Activated CD8-positive, alpha-beta memory T cell treated with anti-CD3 and anti-CD28 coated beads, Interleukin-2, amount 50 U/mL, for 24 hours (primary cell): ENCODE data around the gene MVB12B.
"Not testable (repeated sequence)": the region's sequence is repeated elsewhere in the genome, so short reads cannot be mapped to it uniquely, and the experiment has no call there.

Source experiments
- DNase-seq: peaks from one replicate; pipeline ENCODE4 v3.0.0-alpha.2; 2020; ENCODE audit errors: extremely low read depth

MVB12B gene

GRCh38 chr9:126472198-126472947 is 145.7 kb downstream of the MVB12B start:
- no peak for DNase-seq

DNA sequence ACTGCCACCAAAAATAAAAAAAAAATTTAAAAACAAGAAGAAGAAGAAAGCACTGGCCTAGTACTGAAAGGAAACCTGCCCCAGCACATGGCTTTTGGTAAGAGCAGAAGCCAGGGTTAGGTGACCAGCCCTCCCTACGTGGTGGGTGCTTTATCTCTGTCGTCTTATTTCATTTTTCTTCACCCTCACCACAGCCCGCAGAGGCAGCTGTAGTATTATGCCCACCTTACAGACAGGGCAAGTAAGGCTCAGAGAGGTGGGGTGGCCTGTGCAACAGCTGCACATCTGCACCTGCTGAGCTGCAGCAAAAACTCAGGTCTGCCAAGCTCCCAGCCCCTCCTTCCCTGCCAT is 146.3 kb downstream of the MVB12B start:
- DNase-seq = no peak

DNA sequence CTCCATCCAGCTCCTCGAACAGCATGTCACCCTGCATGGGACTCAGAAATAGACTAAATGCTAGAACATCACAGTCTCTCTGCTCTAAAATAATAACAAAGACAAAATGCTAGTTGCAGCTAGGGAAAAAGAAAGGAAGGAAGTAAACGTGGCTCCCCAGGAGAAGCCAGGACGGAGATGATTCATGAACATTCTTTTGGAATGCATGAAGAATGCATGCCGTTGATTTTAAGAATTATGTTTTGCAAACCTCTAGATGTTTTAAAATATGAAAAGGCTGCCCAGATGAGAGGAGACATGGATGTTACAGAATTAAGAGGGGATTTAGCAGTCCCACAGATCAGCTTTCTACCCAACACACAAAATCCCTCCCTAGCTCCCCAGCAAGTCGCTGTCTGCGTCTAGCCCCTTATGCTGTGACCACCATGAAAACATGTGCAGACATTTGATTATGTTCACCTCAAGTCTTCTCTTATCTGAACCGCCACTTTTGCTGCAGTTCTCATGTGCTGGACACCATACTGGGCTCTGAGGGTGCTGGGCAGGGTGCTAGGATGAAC is 147.7 kb downstream of the MVB12B start:
- no peak for DNase-seq

GRCh38 chr9:126474786-126475485 is 148.3 kb downstream of the MVB12B start:
- no peak for DNase-seq

GRCh38 chr9:126475933-126476555 is 149.4 kb downstream of the MVB12B start:
- no peak for DNase-seq

- not testable (repeated sequence) for DNase-seq
Observed at GRCh38 chr9:126477432-126477831, 150.8 kb downstream of the MVB12B start.

DNA sequence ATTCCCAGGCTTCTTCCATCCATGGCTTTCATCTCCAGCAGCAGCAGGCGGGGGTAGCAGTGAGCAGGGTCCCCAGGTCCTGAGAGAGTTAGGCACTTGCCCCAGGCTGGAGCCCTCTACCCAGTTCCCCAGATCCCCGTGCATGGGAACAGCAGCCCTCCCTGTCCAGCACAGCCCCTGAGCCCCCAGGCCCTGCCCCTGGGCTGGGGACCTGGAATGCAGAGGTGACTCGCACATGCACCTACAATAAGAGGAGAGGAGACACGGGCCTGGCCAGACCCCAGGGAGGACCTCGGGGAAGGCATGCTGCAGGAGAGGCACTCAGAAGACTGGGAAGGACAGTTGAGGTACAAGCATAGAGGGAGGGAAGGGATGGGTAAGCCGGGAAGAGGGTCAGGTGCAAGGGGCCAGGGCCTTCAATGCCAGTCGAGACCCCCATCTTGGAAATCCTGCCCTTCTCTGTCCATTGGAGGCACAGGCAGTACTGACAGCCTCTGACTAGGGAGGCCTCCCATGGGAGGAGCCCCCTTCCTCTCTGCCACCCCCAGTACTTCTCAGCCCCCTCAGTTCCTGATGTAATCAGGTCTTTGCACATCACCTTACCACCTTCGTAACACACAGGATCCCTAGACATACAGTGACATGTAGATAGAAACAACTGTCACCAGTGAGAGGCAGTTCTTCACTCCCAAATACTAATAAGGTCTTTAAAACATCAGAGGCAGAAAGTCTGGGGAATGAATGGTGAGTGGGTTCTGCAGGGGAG is 151.8 kb downstream of the MVB12B start:
- no peak for DNase-seq

- DNase-seq = no peak
Observed at GRCh38 chr9:126479515-126479914, 152.9 kb downstream of the MVB12B start.

DNA sequence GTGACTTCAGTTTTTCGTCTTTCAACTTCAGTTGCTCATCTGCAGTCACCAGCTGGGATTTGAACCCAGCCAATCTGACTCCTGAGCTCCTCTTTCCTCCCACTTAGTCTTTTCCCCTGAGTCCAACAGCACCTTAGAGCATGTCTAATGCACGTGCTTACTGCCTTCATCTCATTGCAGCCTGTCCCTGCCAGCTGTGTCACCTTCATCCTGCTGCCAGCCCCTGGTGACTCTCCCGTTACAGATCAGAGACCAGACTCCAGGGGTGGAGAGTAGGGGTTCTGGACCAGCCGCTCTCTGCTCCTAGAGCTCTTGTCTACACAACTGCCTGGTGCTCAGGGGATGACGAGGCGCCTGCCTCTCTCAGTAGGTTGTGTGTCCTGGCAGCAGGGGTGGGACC is 154.2 kb downstream of the MVB12B start:
- DNase-seq = no peak

GRCh38 chr9:126481862-126482261 is 155.2 kb downstream of the MVB12B start:
- no peak for DNase-seq

DNA sequence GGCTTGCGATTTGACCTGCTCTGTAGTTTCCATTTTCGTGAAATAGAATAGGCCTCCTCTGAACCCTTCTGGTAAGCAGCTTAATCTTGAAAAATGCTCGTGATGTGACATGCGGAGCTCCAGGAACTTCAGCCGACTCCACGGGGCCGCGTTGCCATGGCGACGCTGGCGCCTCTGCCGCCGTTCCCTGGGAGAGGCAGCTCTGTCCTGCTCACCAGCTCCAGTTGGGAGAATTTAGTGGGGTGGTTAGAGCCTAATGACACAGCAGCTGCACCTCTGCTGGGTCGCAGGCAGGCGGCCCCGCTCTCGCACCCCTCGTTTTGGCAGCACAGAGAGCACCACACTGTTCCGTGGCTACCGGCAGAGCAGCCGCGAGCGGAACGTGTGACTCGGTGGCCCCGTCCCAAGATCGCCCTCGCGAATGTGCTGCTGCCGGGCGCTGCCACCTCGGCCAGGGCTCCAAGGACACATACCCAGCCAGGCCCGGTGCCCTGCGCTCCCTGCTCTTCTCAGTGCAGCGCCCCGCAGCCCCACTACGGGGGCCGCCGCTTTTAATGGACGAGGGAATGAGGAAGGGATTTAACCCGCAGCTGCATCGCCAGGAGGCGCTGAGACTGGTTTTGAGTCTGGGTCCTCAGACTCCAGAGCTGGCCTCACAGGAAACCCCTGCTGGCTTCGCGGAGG is 155.9 kb downstream of the MVB12B start:
- DNase-seq = no peak

DNA sequence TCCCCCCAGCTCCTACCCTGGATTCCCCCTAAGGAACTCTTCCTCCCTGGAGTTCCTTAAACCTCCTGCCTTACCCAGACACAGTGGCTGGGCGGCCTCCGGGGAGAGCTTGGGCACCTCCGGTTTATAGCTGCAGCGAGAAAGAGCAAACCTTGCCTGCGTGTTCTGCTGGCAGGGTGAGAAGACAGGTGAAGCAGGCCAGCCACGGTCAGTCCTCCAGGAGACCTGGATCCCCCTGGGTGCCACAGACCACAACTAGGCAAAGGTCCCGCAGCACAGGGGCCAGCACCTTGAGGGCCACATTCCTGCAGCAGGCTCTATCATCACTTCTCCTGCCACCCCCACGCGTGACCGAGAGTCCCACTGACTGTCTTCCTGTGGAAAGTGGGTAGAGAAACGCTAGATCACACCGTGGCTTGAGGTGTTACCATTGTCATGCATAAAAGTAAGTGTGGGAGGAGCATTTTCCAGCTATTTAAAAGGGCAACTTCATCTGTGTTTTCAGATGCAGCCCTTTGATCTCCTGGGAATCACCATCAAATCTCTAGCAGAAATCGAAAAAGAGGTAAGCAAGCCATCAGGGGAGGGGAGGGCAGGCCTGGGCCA is 156.9 kb downstream of the MVB12B start:
- DNase-seq = no peak

GRCh38 chr9:126485662-126486061 is 159.0 kb downstream of the MVB12B start:
- DNase-seq = no peak

GRCh38 chr9:126486276-126486675 is 159.6 kb downstream of the MVB12B start:
- DNase-seq = no peak

DNA sequence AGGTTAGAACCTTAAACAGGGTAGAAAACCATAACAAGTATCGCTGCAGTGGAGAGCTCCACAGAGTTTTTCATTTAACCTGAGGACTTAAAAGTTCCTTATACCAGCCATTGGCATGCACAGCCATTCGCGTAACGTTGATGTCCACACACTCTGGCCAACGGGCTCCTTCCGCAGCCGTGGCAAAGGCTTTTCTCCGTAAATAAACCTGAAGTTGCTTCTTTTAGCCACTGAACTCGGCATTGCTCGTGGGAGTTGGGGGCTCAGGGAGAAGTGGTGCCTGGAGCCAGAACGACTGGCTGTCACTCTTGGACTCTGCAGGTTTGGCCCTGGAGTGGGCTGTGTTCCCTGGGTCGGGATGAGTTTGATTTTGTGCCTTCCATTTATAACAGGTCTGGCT is 161.2 kb downstream of the MVB12B start:
- no peak for DNase-seq

GRCh38 chr9:126488310-126488709 is 161.7 kb downstream of the MVB12B start:
- no peak for DNase-seq

GRCh38 chr9:126488881-126489404 is 162.3 kb downstream of the MVB12B start:
- DNase-seq = no peak

- no peak for DNase-seq
Observed at GRCh38 chr9:126489581-126490213, 163.1 kb downstream of the MVB12B start.

DNA sequence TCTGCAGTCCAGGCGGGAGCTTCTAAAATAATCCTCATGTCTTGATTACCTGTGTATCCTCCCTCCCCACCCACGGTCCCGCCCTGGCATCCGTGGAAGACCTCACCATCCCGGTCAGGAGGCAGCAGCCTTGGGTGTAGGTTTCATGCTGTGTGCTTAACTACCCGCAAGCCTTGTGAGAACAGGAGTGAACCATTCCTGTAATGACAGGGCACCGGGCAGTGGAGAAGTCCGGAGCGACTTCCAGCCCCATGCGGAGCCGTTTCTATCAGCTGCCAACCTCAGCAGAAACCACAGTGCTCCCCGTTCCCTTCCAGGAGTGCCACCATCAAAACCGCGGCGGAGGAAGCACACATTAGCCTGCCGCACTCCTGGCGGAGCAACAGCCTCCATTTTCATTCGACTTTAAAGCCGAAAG is 163.6 kb downstream of the MVB12B start:
- DNase-seq = no peak

- no peak for DNase-seq
Observed at GRCh38 chr9:126490871-126491567, 164.4 kb downstream of the MVB12B start.
